Measurements from ENCODE around the gene CADPS2.

Gene CADPS2

GRCh38 chr7:122887848-122888247 is 1.6 kb upstream of the CADPS2 start:
- H3K27ac ChIP-seq (replicated peaks), result no peak overlapping the region
- no peak for DNase-seq (ENCODE audit: low read depth in 1 of 2, low spot score in 1 of 2)
- H3K4me3 ChIP-seq (replicated peaks; ENCODE audit: insufficient read depth, low read length), result no peak overlapping the region
- peaks cover 45% of the 10 kb centered on the region for H3K27me3 ChIP-seq (ENCODE audit: insufficient read depth, poor library complexity, severe bottlenecking)
- no peak for TF ChIP-seq REST (IDR thresholded peaks at IDR 0.05; ENCODE audit: insufficient replicate concordance, low read depth)
- no peak for TF ChIP-seq SPI1 (IDR thresholded peaks at IDR 0.05; ENCODE audit: borderline replicate concordance, low read depth)
- TF ChIP-seq CTCF (IDR thresholded peaks at IDR 0.05; ENCODE audit: insufficient read depth, low read length), result no peak
- no peak for TF ChIP-seq POLR2AphosphoS5 (IDR thresholded peaks at IDR 0.05; ENCODE audit: low read depth)
- TF ChIP-seq GABPA (IDR thresholded peaks at IDR 0.05; ENCODE audit: low read depth), result no peak

GRCh38 chr7:122887198-122887597 is 938 bp upstream of the CADPS2 start:
- Histone ChIP-seq H3K27ac (replicated peaks) (no peak overlapping the region), H3K4me3 (replicated peaks; ENCODE audit: insufficient read depth, low read length) (no peak overlapping the region), H3K27me3 (ENCODE audit: insufficient read depth, poor library complexity, severe bottlenecking) (peaks cover 48% of the 10 kb centered on the region)
- TF ChIP-seq SPI1 (IDR thresholded peaks at IDR 0.05; ENCODE audit: borderline replicate concordance, low read depth), result no peak
- no peak for TF ChIP-seq GABPA (IDR thresholded peaks at IDR 0.05; ENCODE audit: low read depth)
- no peak for TF ChIP-seq POLR2AphosphoS5 (IDR thresholded peaks at IDR 0.05; ENCODE audit: low read depth)
- no peak for TF ChIP-seq REST (IDR thresholded peaks at IDR 0.05; ENCODE audit: insufficient replicate concordance, low read depth)
- TF ChIP-seq CTCF (IDR thresholded peaks at IDR 0.05; ENCODE audit: insufficient read depth, low read length), result no peak
- DNase-seq (ENCODE audit: low read depth in 1 of 2, low spot score in 1 of 2), result peak in 1 of 2 experiments; percentile 6

- DNase-seq (ENCODE audit: low read depth in 1 of 2, low spot score in 1 of 2), result no peak
- H3K27me3 ChIP-seq (ENCODE audit: insufficient read depth, poor library complexity, severe bottlenecking), result peaks cover 48% of the 10 kb centered on the region
- H3K27ac ChIP-seq (replicated peaks), result no peak overlapping the region
- H3K4me3 ChIP-seq (replicated peaks; ENCODE audit: insufficient read depth, low read length), result peak overlapping the region; percentile 46
- TF ChIP-seq REST (IDR thresholded peaks at IDR 0.05; ENCODE audit: insufficient replicate concordance, low read depth) (no peak), CTCF (IDR thresholded peaks at IDR 0.05; ENCODE audit: insufficient read depth, low read length) (no peak), POLR2AphosphoS5 (IDR thresholded peaks at IDR 0.05; ENCODE audit: low read depth) (no peak), GABPA (IDR thresholded peaks at IDR 0.05; ENCODE audit: low read depth) (no peak), SPI1 (IDR thresholded peaks at IDR 0.05; ENCODE audit: borderline replicate concordance, low read depth) (no peak)
Measured at GRCh38 chr7:122885583-122886356, 490 bp downstream of the CADPS2 start.

All from HL-60 (cell line).